OCI-LY3 (cell line): Measurements from ENCODE around the gene SLFN5.

Experiments
- EZH2phosphoT487 ChIP-seq: fragments of 200-600 bp; shearing (Covaris generic); IDR thresholded peaks from 2 replicates; pipeline ENCODE4 v1.6.1; 2018; ENCODE audit warnings: antibody characterized with exemption, mixed run types, low read depth
- TF ChIP-seq, protein P1 (sequence below): fragments of 200-600, 300-600 bp; sonication (generic); IDR thresholded peaks from 2 replicates; pipeline ENCODE4 v1.5.1; 2014; ENCODE audit warnings: antibody characterized with exemption, low read length, low read depth

DNA sequence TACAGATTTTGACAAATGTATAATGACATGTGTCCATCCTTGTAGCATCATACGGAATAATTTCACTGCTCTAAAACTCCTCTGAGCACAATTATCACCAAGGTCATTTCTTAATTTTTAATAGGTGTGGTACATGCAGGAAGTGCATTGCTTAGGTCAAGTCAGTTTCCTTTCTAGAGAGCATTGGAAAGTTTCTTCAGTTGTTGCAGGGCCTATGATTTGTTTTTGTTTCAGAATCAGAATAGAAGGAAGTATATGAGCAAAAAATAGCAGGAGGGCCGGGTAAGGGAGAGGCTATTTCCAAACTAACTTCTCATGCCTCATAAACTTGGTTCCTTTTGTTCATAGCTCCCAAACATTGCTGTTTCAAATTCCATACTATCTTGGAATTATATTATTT lies 24.0 kb upstream of the SLFN5 start:
- TF ChIP-seq, protein P1, sequence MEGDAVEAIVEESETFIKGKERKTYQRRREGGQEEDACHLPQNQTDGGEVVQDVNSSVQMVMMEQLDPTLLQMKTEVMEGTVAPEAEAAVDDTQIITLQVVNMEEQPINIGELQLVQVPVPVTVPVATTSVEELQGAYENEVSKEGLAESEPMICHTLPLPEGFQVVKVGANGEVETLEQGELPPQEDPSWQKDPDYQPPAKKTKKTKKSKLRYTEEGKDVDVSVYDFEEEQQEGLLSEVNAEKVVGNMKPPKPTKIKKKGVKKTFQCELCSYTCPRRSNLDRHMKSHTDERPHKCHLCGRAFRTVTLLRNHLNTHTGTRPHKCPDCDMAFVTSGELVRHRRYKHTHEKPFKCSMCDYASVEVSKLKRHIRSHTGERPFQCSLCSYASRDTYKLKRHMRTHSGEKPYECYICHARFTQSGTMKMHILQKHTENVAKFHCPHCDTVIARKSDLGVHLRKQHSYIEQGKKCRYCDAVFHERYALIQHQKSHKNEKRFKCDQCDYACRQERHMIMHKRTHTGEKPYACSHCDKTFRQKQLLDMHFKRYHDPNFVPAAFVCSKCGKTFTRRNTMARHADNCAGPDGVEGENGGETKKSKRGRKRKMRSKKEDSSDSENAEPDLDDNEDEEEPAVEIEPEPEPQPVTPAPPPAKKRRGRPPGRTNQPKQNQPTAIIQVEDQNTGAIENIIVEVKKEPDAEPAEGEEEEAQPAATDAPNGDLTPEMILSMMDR = no peak
- TF ChIP-seq EZH2phosphoT487 = no peak
